A549 (cell line): ENCODE measurements around the gene KRT40.

Source experiments
- CTCF ChIP-seq: fragments of >200 bp; sonication (Bioruptor Twin); formaldehyde crosslinking; IDR thresholded peaks from 3 replicates; pipeline ENCODE4 v1.5.1; 2016
- HEYL ChIP-seq: fragments of 250-450 bp; sonication (Bioruptor Pico); IDR thresholded peaks from 2 replicates; pipeline ENCODE4 v1.8.0; 2021; ENCODE audit warnings: mild to moderate bottlenecking, moderate library complexity
- MAX ChIP-seq: IDR thresholded peaks from 2 replicates; pipeline ENCODE4 v1.6.1; 2012
- NFE2L2 ChIP-seq: fragments of 150-350 bp; conservative IDR thresholded peaks from 2 replicates; pipeline ENCODE4 v1.6.1; 2014; ENCODE audit warnings: low read length
- POLR2A ChIP-seq: IDR thresholded peaks from 2 replicates; pipeline ENCODE4 v1.6.1; 2012; ENCODE audit warnings: mild to moderate bottlenecking, low read length
- RCOR1 ChIP-seq: fragments of 150-350 bp; IDR thresholded peaks from 2 replicates; pipeline ENCODE4 v1.6.1; 2014; ENCODE audit warnings: antibody characterized with exemption, low read length, low read depth

GRCh38 chr17:40996829-40997228 is 12.7 kb upstream of the KRT40 start:
- TF ChIP-seq CTCF (no peak), POLR2A (no peak), RCOR1 (no peak), HEYL (CRISPR knock-in tag) (no peak), NFE2L2 (no peak), MAX (no peak)
